ENCODE results near the gene DHX29.

- no peak for TF ChIP-seq POLR2A (IDR thresholded peaks at IDR 0.05; ENCODE audit: low read depth, low read length)
- TF ChIP-seq TAF1 (IDR thresholded peaks at IDR 0.05; ENCODE audit: low read depth, low read length) = no peak
- no peak for TF ChIP-seq SPI1 (IDR thresholded peaks at IDR 0.05; ENCODE audit: low read depth, low read length)
Measured at GRCh38 chr5:55218967-55219366, 88.5 kb downstream of the DHX29 start.

Measured in GM12891 (cell line).